ENCODE data around the gene OR2C3. TPM values are rescaled to one million over a fixed set of nuclear protein-coding genes. Genes with fewer than 3 reads are reported as not detected.

The OR2C3 gene
- total and polyA plus RNA-seq, 11 donors: 0.04 TPM; not detected in 10

GRCh38 chr1:247552231-247552630 is 16.0 kb upstream of the OR2C3 start:
- Histone ChIP-seq H3K36me3 (no peaks in the 10 kb centered on the region), H3K4me3 (no peak overlapping the region), H3K9me3 (peaks cover 0 to 5% (median 0%) of the 10 kb centered on the region in 12 donors), H3K27me3 (no peaks in the 10 kb centered on the region), H3K27ac (no peak overlapping the region), H3K4me1 (peaks cover 0 to 4% (median 0%) of the 10 kb centered on the region in 12 donors)
- intact Hi-C loops (cut with DNase I): no loop called here
- no peak for DNase-seq
- 63 to 80% (median 72%) methylated on average over 2 of the region's 2 CpGs for WGBS, 4 donors
- TF ChIP-seq POLR2A (IDR thresholded peaks at IDR 0.05) (no peak), CTCF (IDR thresholded peaks at IDR 0.05) (no peak)
- no peak for ATAC-seq

DNA sequence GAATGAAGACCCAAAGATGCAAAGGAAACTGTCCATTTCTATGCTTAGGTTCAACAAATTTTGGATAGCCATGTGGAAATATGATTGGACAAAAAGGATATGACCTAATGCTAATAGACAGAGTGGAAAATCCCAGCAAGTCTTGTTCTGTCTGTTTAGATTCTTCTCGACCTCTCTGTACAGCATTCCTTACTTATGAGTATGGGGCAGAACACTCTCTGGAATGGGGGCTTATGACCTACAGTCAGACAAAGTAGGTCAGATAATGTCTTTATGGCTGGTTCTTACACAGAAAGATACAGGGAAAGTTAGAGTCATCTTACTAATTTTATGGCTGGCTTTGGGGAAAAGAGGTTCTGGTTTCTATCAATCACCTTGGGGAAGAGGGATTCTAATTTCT is 15.5 kb upstream of the OR2C3 start:
- H3K27me3 ChIP-seq: no peaks in the 10 kb centered on the region
- ATAC-seq (no peak), DNase-seq (no peak)
- 11 to 32% (median 25%) methylated on average over 1 of the region's 1 CpG for whole genome bisulfite sequencing, 4 donors
- intact Hi-C loops (cut with DNase I): no loop called here
- no peak overlapping the region for H3K27ac ChIP-seq
- H3K9me3 ChIP-seq: peaks cover 0 to 5% (median 0%) of the 10 kb centered on the region in 12 donors
- H3K36me3 ChIP-seq: no peaks in the 10 kb centered on the region
- peaks cover 0 to 4% (median 0%) of the 10 kb centered on the region in 12 donors for H3K4me1 ChIP-seq
- H3K4me3 ChIP-seq: no peak overlapping the region
- TF ChIP-seq CTCF (IDR thresholded peaks at IDR 0.05) (no peak), POLR2A (IDR thresholded peaks at IDR 0.05) (no peak)

GRCh38 chr1:247548769-247549182 is 12.5 kb upstream of the OR2C3 start, which contains the start of gene GCSAML:
Gene GCSAML (plus strand): TSS chr1:247549134. CDS start chr1:247549192, 58 bp downstream.
- Histone ChIP-seq H3K27ac (no peak within 1 kb of the TSS), H3K36me3 (no peaks in the 10 kb centered on the region), H3K4me3 (no peak within 1 kb of the TSS), H3K4me1 (peaks cover 0 to 4% (median 0%) of the 10 kb centered on the region in 12 donors), H3K9me3 (no peaks in the 10 kb centered on the region), H3K27me3 (no peaks in the 10 kb centered on the region)
- ATAC-seq: no peak
- TF ChIP-seq CTCF (IDR thresholded peaks at IDR 0.05): no peak
- TF ChIP-seq POLR2A (IDR thresholded peaks at IDR 0.05): no peak
- intact Hi-C loops (cut with DNase I): no loop called here
- DNase-seq: no peak
- WGBS, 4 donors: 76 to 78% (median 77%) methylated on average over 13 of the region's 13 CpGs

GRCh38 chr1:247548092-247548491 is 11.9 kb upstream of the OR2C3 start:
- 48 to 55% (median 51%) methylated on average over 5 of the region's 5 CpGs for WGBS, 4 donors
- intact Hi-C loops (cut with DNase I): no loop called here
- ATAC-seq: no peak

More at GRCh38 chr1:247548092-247548491, 11.9 kb upstream of the OR2C3 start:
- H3K27ac ChIP-seq: no peak overlapping the region
- no peak for TF ChIP-seq POLR2A (IDR thresholded peaks at IDR 0.05)
- TF ChIP-seq CTCF (IDR thresholded peaks at IDR 0.05): no peak
- peaks cover 0 to 4% (median 0%) of the 10 kb centered on the region in 12 donors for H3K4me1 ChIP-seq
- no peak overlapping the region for H3K4me3 ChIP-seq
- no peaks in the 10 kb centered on the region for H3K36me3 ChIP-seq
- DNase-seq: no peak
- no peaks in the 10 kb centered on the region for H3K27me3 ChIP-seq
- no peaks in the 10 kb centered on the region for H3K9me3 ChIP-seq
